Lower leg skin (tissue), 3 donors: ENCODE measurements around the gene ADARB2.

ENCODE experiments used
- POLR2A ChIP-seq, 2 donors: fragments of 450-650 bp; IDR thresholded peaks; one replicate each; pipeline ENCODE4 v1.6.1; 2016 to 2017; ENCODE audit warnings: antibody characterized with exemption in 2 of 2, mild to moderate bottlenecking in 1 of 2, moderate library complexity in 1 of 2
- TF ChIP-seq, protein P1 (sequence below), 3 donors: fragments of 450-650 bp; IDR thresholded peaks; one replicate each; pipeline ENCODE4 v1.5.1; 2016; ENCODE audit warnings: antibody characterized with exemption in 3 of 3, mild to moderate bottlenecking in 3 of 3, moderate library complexity in 2 of 3

DNA sequence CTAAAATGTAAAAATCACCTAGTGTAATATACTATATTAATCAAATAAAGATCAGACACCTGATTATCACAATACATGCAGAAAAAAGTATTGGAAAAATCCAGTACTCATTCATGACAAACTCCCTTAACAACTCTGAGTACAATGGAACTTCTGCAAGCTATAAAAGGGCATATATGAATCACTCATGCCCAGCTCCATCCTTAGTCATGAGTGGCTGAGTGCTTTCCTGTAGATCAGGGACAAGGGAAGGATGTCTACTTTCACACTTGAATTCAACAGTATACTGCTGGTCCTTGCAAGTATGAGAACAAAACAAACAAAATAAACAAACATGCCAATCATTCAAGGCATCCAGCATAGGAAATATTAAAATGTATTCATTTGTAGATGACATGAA lies 116.5 kb downstream of the ADARB2 start:
- TF ChIP-seq, protein P1, sequence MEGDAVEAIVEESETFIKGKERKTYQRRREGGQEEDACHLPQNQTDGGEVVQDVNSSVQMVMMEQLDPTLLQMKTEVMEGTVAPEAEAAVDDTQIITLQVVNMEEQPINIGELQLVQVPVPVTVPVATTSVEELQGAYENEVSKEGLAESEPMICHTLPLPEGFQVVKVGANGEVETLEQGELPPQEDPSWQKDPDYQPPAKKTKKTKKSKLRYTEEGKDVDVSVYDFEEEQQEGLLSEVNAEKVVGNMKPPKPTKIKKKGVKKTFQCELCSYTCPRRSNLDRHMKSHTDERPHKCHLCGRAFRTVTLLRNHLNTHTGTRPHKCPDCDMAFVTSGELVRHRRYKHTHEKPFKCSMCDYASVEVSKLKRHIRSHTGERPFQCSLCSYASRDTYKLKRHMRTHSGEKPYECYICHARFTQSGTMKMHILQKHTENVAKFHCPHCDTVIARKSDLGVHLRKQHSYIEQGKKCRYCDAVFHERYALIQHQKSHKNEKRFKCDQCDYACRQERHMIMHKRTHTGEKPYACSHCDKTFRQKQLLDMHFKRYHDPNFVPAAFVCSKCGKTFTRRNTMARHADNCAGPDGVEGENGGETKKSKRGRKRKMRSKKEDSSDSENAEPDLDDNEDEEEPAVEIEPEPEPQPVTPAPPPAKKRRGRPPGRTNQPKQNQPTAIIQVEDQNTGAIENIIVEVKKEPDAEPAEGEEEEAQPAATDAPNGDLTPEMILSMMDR (IDR thresholded peaks at IDR 0.05), result no peak
- TF ChIP-seq POLR2A (IDR thresholded peaks at IDR 0.05), result no peak
